G401.6 (cell line): Measurements from ENCODE around the gene INO80.

Experiments
- FAIRE-seq: peaks from 2 replicates; lab custom pipeline; 2012; peaks lifted over from hg19 to GRCh38; lab: Jason Lieb, UNC

INO80 gene

GRCh38 chr15:41042851-41043250, 73.2 kb downstream of the INO80 start:
- FAIRE-seq = no peak

DNA sequence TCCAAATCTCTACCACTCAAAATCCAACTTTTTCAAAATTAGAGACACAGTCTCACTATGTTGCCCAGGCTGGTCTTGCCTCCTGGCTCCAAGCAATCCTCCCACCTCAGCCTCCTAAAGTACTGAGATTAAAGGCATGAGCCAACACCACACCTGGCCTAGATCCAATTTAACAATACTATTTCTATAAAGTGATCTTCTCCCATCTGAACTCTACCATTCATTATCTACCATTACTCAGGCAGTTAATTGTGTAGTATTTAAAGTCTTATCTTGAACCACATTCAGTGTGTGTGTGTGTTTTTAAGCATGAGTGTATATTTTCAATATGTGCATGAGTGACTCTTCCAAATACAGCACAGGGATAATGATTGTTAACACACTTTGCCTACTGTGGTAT, 77.0 kb downstream of the INO80 start:
- no peak for FAIRE-seq

GRCh38 chr15:41032079-41032328, 84.1 kb downstream of the INO80 start:
- FAIRE-seq = no peak

DNA sequence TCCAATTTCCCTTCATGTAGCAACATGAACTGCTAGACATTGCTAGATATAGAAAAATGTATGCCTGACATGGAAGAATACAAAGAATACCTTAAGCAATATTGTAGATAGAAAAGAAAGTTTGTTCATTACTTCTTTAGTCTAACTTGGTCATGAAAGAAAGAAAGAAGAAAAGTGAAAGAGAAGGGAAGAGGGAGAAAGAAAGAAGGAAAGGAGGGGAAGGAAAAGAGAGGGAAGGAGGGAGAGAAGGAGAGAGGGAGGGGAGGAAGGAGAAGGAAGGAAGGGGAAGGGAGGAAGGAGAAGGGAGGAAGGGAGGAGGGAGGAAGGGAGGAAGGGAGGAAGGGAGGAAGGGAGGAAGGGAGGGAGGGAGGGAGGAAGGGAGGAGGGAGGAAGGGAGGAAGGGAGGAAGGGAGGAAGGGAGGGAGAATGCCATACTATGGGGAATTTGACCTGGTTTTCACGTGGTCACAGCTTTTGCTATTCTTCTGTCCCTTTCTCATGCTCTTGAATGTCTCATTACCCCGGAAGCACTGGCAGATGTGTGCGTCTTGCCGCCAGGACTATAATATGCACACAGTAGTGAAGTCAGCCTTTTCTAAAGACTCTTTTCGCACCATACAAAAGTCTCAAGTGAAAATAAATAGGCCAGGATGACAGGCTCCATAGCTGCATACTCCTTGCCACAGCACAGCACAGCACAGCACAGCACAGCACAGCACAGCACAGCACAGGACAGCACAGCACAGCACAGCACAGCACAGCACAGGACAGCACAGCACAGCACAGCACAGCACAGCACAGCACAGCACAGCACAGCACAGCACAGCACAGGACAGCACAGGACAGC, 84.6 kb downstream of the INO80 start:
- FAIRE-seq = no peak

GRCh38 chr15:41028853-41029252, 87.2 kb downstream of the INO80 start:
- no peak for FAIRE-seq

- FAIRE-seq = no peak
These were observed 90.7 kb downstream of the INO80 start for GRCh38 chr15:41025393-41025792.

DNA sequence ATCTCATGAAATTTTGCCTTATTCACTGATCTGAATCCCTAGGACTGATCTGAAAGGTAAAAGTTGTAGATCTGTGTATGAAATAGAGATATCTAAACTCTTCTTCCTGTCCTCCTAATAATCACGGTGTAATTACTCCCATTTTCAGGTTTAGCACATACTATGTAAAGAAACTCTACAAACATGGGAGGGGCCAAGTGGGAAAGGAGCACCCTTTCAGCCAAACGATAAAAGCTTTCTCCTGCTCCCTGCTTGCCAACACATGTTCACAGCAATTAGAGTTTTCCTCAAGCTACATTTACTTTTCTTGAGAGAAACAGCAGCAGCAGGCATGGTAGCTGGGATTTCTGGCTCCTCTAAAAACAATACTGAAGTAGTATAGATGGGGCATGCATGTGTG, 91.2 kb downstream of the INO80 start:
- no peak for FAIRE-seq

GRCh38 chr15:41024131-41024530, 91.9 kb downstream of the INO80 start:
- no peak for FAIRE-seq

DNA sequence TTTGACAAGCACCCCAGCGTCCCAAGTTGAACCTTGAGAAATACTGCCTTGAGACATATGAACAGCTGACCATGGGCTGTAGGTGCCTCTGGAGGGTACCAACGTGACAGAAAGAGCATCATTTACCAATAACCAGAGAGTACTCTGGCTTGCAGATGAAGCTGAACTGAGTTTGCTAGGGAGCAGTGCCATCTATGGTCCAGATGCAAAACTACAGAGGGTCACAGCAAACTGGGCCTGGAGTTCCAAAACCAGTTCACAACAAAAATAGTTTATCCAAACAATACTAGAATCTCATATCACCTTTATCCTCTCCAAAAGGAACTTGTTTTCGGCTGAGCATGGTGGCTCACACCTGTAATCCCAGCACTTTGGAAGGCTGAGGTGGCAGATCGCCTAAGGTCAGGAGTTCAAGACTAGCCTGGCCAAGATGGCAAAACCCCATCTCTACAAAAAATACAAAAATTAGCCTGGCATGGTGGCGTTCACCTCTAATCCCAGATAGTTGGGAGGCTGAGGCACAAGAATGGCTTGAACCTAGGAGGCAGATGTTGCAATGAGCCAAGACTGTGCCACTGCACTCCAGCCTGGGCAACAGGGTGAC, 93.5 kb downstream of the INO80 start:
- FAIRE-seq = peak; percentile 27

GRCh38 chr15:41020829-41021228, 95.3 kb downstream of the INO80 start:
- FAIRE-seq = no peak

GRCh38 chr15:41020311-41020710, 95.8 kb downstream of the INO80 start:
- FAIRE-seq = no peak

DNA sequence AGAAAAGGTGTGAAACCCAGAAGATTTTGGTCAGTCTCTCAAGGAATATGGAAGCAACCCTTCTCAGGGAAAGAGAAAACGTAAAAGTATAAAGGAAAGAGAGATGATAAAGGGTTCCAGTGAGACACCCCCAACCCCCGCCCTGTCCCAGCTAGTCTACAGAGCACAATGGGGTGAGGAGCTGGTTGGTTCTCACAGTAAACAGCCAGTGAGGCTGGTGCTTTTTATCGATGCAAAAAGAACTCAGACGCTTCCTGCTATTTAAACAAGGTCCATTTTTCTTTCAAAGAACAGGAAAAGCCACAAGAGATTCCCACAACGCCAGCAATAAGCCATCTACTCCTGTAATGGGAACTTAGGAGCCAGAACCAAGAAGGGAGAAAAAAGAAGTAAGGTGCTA, 96.9 kb downstream of the INO80 start:
- FAIRE-seq = no peak

DNA sequence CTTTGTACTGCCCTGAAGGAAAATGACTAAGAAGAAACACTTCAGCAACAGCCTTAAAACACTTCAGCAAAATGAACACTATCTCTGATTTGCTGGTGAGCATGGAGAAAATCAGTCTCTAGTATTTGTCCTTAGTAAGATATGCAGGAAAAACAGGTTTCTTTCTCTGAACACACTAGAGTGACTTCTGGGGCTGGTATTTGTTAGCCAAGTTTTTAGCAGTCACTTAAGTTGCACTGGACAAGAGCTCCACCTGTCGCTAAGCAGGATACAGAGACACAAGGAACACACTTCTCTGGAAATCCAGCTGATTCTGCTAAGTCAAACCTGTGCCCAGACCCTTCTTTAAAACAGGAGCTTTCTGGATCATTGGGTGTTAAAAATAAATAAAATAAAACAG, 97.5 kb downstream of the INO80 start:
- no peak for FAIRE-seq

DNA sequence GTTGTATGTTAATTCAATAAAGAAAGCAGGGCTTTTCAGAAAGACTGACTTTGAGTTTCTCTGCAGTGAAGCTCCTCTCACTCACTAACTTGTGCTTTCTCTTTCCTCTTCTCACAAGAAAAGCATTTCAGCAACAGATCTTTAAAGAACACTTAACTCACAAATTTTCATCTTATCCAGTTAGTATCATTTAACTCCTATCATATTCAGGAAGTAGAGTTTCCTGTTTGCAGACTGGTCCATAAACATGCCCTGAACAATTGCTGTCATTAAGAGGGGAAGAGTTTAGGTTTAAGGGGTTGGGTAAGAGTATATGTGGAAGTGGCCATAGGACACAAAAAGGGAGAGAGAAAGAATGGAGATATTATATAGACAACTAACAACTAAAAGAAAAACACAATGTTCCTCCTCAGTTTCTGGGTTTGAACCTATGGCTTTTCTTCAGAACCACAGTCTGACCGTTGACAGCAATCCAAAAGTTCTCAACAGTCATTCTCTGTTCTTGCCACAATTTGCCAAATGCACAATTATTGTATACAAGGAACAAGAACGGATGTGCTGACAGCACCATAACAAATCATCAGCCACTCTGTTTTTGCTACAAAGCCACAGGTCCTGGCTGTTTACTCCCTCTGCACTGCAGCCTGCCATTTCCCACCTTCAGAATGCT, 98.9 kb downstream of the INO80 start:
- FAIRE-seq = no peak

- FAIRE-seq = no peak
These were observed 102.2 kb downstream of the INO80 start for GRCh38 chr15:41013691-41014414.

- FAIRE-seq = no peak
These were observed 104.8 kb downstream of the INO80 start for GRCh38 chr15:41011055-41011815.

DNA sequence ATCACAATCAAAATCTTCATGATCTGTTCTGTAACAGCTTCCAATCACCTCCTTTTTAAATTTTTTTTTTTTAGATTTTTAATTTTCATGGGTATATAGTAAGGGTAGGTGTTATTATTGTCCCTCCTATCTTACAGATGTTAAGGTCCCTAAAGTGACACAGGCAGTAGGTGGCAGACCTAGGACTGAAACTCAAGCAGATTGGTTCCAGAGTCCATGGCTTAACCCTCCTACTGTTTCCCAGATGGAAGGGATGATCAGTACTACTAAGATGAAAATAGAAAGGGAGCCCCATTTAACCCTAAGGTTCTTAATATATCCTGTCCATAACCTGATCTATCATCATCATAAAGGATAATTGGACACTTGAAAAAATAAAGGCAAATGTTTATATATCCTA, 105.7 kb downstream of the INO80 start:
- FAIRE-seq = no peak

- FAIRE-seq = no peak
These were observed 109.6 kb downstream of the INO80 start for GRCh38 chr15:41006479-41006878.

GRCh38 chr15:41004490-41004889, 111.6 kb downstream of the INO80 start:
- FAIRE-seq = no peak

- FAIRE-seq = no peak
These were observed 114.4 kb downstream of the INO80 start for GRCh38 chr15:41001524-41002214.

- FAIRE-seq = no peak
These were observed 116.9 kb downstream of the INO80 start for GRCh38 chr15:40999190-40999589.

DNA sequence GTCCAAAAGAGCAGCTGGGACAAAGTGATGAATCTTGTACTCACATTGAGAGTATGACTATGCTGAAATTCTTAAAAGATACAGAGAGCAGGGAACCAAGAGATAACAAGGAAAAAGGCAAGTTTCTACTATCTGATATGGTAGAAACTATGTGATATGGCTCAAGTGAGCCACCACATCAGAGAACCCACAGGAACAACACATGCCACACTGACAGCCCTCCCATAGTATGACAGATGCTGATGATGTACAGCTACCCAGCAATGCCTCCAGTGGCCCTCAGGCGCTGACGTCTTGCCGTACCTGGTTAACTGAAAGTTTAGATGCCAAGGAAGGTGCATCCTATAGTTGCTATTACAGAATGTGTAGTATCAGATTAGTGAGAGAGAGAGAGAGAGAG, 120.4 kb downstream of the INO80 start:
- no peak for FAIRE-seq
